Liver (tissue), 9 donors: ENCODE measurements around the gene TTC21A. TPM values are rescaled to one million over a fixed set of nuclear protein-coding genes. Genes with fewer than 3 reads are reported as not detected.
A peak's percentile ranks its signal among the peaks of the same experiment; 100 is the strongest.

Experiments used
- DNase-seq: peaks from one replicate; pipeline ENCODE4 v3.0.0-alpha.2; 2017; ENCODE audit warnings: low spot score
- H3K27ac ChIP-seq, 2 donors: one replicate each; pipeline ENCODE4 v1.7.0; 2013; ENCODE audit warnings: inconsistent platforms in 2 of 2, low read length in 2 of 2, control low read depth in 1 of 2, low read depth in 1 of 2, mild to moderate bottlenecking in 1 of 2
- H3K27me3 ChIP-seq, 4 donors: one replicate each; pipeline versions ENCODE4 v1.6.1 to v1.7.0; 2013; ENCODE audit warnings: low read length in 3 of 4, inconsistent platforms in 1 of 4, mild to moderate bottlenecking in 1 of 4, moderate library complexity in 1 of 4; ENCODE audit not compliant: control insufficient read depth in 4 of 4, insufficient read depth in 4 of 4
- H3K36me3 ChIP-seq, 4 donors: one replicate each; pipeline versions ENCODE4 v1.6.1 to v1.7.0; 2013; ENCODE audit warnings: low read length in 3 of 4, mild to moderate bottlenecking in 3 of 4, low read depth in 1 of 4, moderate library complexity in 1 of 4; ENCODE audit not compliant: control insufficient read depth in 4 of 4, insufficient read depth in 3 of 4
- H3K4me1 ChIP-seq, 4 donors: one replicate each; pipeline versions ENCODE4 v1.6.1 to v1.7.0; 2013; ENCODE audit warnings: low read length in 3 of 4, mild to moderate bottlenecking in 3 of 4, moderate library complexity in 1 of 4; ENCODE audit not compliant: control insufficient read depth in 4 of 4, insufficient read depth in 4 of 4
- H3K4me3 ChIP-seq, 3 donors: one replicate each; pipeline versions ENCODE4 v1.6.1 to v1.7.0; 2013; ENCODE audit warnings: low read length in 3 of 3, control low read depth in 1 of 3, low read depth in 1 of 3, mild to moderate bottlenecking in 1 of 3
- H3K9ac ChIP-seq, 2 donors: one replicate each; pipeline ENCODE4 v1.7.0; 2013; ENCODE audit warnings: low read length in 2 of 2, mild to moderate bottlenecking in 2 of 2, moderate library complexity in 2 of 2, control low read depth in 1 of 2, low read depth in 1 of 2
- H3K9me3 ChIP-seq, 4 donors: one replicate each; pipeline versions ENCODE4 v1.6.1 to v1.7.0; 2013; ENCODE audit warnings: low read length in 3 of 4; ENCODE audit not compliant: control insufficient read depth in 4 of 4
- ATF3 ChIP-seq: IDR thresholded peaks from 2 replicates; pipeline ENCODE4 v1.6.1; 2016; ENCODE audit warnings: antibody characterized with exemption
- FOXA2 ChIP-seq: IDR thresholded peaks from 2 replicates; pipeline ENCODE4 v1.6.1; 2016; ENCODE audit warnings: antibody characterized with exemption
- HNF4A ChIP-seq, 2 donors: conservative IDR thresholded peaks; 2 replicates each; pipeline ENCODE4 v1.6.1; 2016; ENCODE audit warnings: antibody characterized with exemption in 2 of 2, mild to moderate bottlenecking in 2 of 2
- HNF4G ChIP-seq: IDR thresholded peaks from 2 replicates; pipeline ENCODE4 v1.6.1; 2016; ENCODE audit warnings: antibody characterized with exemption
- JUND ChIP-seq, 2 donors: IDR thresholded peaks; 2 replicates each; pipeline ENCODE4 v1.6.1; 2016; ENCODE audit warnings: antibody characterized with exemption in 2 of 2
- MAX ChIP-seq: IDR thresholded peaks from 2 replicates; pipeline ENCODE4 v1.6.1; 2016; ENCODE audit warnings: antibody characterized with exemption
- NR2F2 ChIP-seq: IDR thresholded peaks from 2 replicates; pipeline ENCODE4 v1.6.1; 2016; ENCODE audit warnings: antibody characterized with exemption
- RAD21 ChIP-seq, 2 donors: IDR thresholded peaks; 2 replicates each; pipeline ENCODE4 v1.6.1; 2016; ENCODE audit warnings: antibody characterized with exemption in 2 of 2, mild to moderate bottlenecking in 2 of 2
- RXRA ChIP-seq, 2 donors: IDR thresholded peaks; 2 replicates each; pipeline ENCODE4 v1.6.1; 2017 to 2018; ENCODE audit warnings: antibody characterized with exemption in 2 of 2, mild to moderate bottlenecking in 1 of 2
- SP1 ChIP-seq: IDR thresholded peaks from 2 replicates; pipeline ENCODE4 v1.6.1; 2018; ENCODE audit warnings: antibody characterized with exemption, mild to moderate bottlenecking
- TAF1 ChIP-seq: conservative IDR thresholded peaks from 2 replicates; pipeline ENCODE4 v1.6.1; 2016; ENCODE audit warnings: antibody characterized with exemption, mild to moderate bottlenecking
- YY1 ChIP-seq: IDR thresholded peaks from 2 replicates; pipeline ENCODE4 v1.6.1; 2016; ENCODE audit warnings: antibody characterized with exemption, mild to moderate bottlenecking
- ZBTB33 ChIP-seq: IDR thresholded peaks from 2 replicates; pipeline ENCODE4 v1.6.1; 2016; ENCODE audit warnings: antibody characterized with exemption
- WGBS: extraction: QIAGEN DNeasy Blood & Tissue Kit; methylation state at CpG from one replicate; pipeline ENCODE4 v1.1.7; 2013; 5-methylcytosine and 5-hydroxymethylcytosine counted together
- polyA plus RNA-seq, 2 donors: library from polyadenylated mRNA; stranded (reverse) in 1 of 2; unstranded in 1 of 2; fragments of 200-250 nt in 1 of 2; fragments of >200 nt in 1 of 2; fragmentation: Nextera tagmentation in 1 of 2; extraction: Ambion mirVana in 1 of 2; gene quantifications; one replicate each; pipeline versions ENCODE4 v1.2.1 to v1.2.3, GENCODE V29; 2013 to 2015
- total RNA-seq, 2 donors: library from RNA; depleted of rRNA; stranded (reverse); fragments of >200 nt; gene quantifications; one replicate each; pipeline ENCODE4 v1.2.3, GENCODE V29; 2014
- donor health status: healthy.
- donor health status: healthy.
- donor health status: healthy.
- donor health status: healthy.
- donor health status: healthy.

TTC21A gene
- total and polyA plus RNA-seq, 4 donors = 0.28 to 3.3 (median 1.6) TPM

GRCh38 chr3:39135170-39135805 lies 27.8 kb downstream of the TTC21A start:
- no peak overlapping the region for H3K4me3 ChIP-seq
- H3K9ac ChIP-seq = no peak overlapping the region
- H3K27me3 ChIP-seq = no peaks in the 10 kb centered on the region
- peaks cover 0 to under 1% (median 0%) of the 10 kb centered on the region in 4 donors for H3K36me3 ChIP-seq
- no peaks in the 10 kb centered on the region for H3K9me3 ChIP-seq
- no peak overlapping the region for H3K27ac ChIP-seq
- no peak for DNase-seq
- WGBS = 74% methylated on average over 8 of the region's 8 CpGs
- TF ChIP-seq NR2F2 (peak; percentile 86), RXRA (IDR thresholded peaks at IDR 0.05) (no peak), SP1 (peak; percentile 55)
- H3K4me1 ChIP-seq = no peaks in the 10 kb centered on the region

- H3K36me3 ChIP-seq = peaks cover 3 to 14% (median 7%) of the 10 kb centered on the region in 4 donors
- no peak overlapping the region for H3K9ac ChIP-seq
- H3K9me3 ChIP-seq = no peaks in the 10 kb centered on the region
- H3K27ac ChIP-seq = no peak overlapping the region
- H3K4me1 ChIP-seq = peaks cover 0 to 6% (median under 1%) of the 10 kb centered on the region in 4 donors
- no peak for DNase-seq
- H3K27me3 ChIP-seq = no peaks in the 10 kb centered on the region
- 91% methylated on average over 21 of the region's 21 CpGs for WGBS
- H3K4me3 ChIP-seq = no peak overlapping the region
- TF ChIP-seq HNF4A (conservative IDR thresholded peaks at IDR 0.05) = no peak
- TF ChIP-seq ZBTB33 = no peak
- no peak for TF ChIP-seq RXRA (IDR thresholded peaks at IDR 0.05)
- TF ChIP-seq ATF3 = no peak
- TF ChIP-seq RAD21 (IDR thresholded peaks at IDR 0.05) = no peak
- no peak for TF ChIP-seq HNF4G
- TF ChIP-seq MAX = no peak
- no peak for TF ChIP-seq TAF1
- TF ChIP-seq NR2F2 = no peak
- TF ChIP-seq JUND (IDR thresholded peaks at IDR 0.05) = no peak
- no peak for TF ChIP-seq FOXA2
- TF ChIP-seq YY1 = no peak
- TF ChIP-seq SP1 = no peak
Measured at GRCh38 chr3:39136533-39137434, 29.3 kb downstream of the TTC21A start.

- no peaks in the 10 kb centered on the region for H3K9me3 ChIP-seq
- H3K9ac ChIP-seq = no peak overlapping the region
- no peak overlapping the region for H3K27ac ChIP-seq
- TF ChIP-seq MAX (no peak), FOXA2 (no peak), RXRA (IDR thresholded peaks at IDR 0.05) (no peak), JUND (IDR thresholded peaks at IDR 0.05) (no peak), HNF4A (conservative IDR thresholded peaks at IDR 0.05) (no peak)
- WGBS = 96% methylated on average over 18 of the region's 18 CpGs
- no peak overlapping the region for H3K4me3 ChIP-seq
- no peaks in the 10 kb centered on the region for H3K27me3 ChIP-seq
- H3K36me3 ChIP-seq = peaks cover 3 to 20% (median 13%) of the 10 kb centered on the region in 4 donors
- DNase-seq = no peak
- H3K4me1 ChIP-seq = peaks cover 3 to 13% (median 7%) of the 10 kb centered on the region in 4 donors
Measured at GRCh38 chr3:39137435-39137936, 30.0 kb downstream of the TTC21A start.
